GM19238 (cell line): ENCODE data around the gene FRAS1.
"Not testable (repeated sequence)": the region's sequence is repeated elsewhere in the genome, so short reads cannot be mapped to it uniquely, and the experiment has no call there.

Experiments used
- DNase-seq: peaks from one replicate; pipeline ENCODE4 v3.0.0; 2011; ENCODE audit warnings: low spot score; ENCODE audit not compliant: insufficient read length

Gene FRAS1

GRCh38 chr4:78320349-78320935, 263.3 kb downstream of the FRAS1 start:
- DNase-seq, result no peak

- no peak for DNase-seq
These were observed 264.9 kb downstream of the FRAS1 start for GRCh38 chr4:78322032-78322431.

GRCh38 chr4:78323439-78323838, 266.3 kb downstream of the FRAS1 start:
- DNase-seq, result no peak

GRCh38 chr4:78324625-78325024, 267.5 kb downstream of the FRAS1 start:
- DNase-seq, result no peak

- DNase-seq, result no peak
These were observed 268.4 kb downstream of the FRAS1 start for GRCh38 chr4:78325271-78326157.

GRCh38 chr4:78328591-78328990, 271.5 kb downstream of the FRAS1 start:
- DNase-seq, result not testable (repeated sequence)

GRCh38 chr4:78331186-78331585, 274.1 kb downstream of the FRAS1 start:
- DNase-seq, result no peak

- DNase-seq, result no peak
These were observed 274.8 kb downstream of the FRAS1 start for GRCh38 chr4:78331965-78332364.

- no peak for DNase-seq
These were observed 275.9 kb downstream of the FRAS1 start for GRCh38 chr4:78332976-78333375.

- no peak for DNase-seq
These were observed 279.2 kb downstream of the FRAS1 start for GRCh38 chr4:78336093-78336943.

GRCh38 chr4:78337244-78338020, 280.3 kb downstream of the FRAS1 start:
- no peak for DNase-seq

GRCh38 chr4:78342125-78342524, 285.0 kb downstream of the FRAS1 start:
- no peak for DNase-seq

- no peak for DNase-seq
These were observed 286.6 kb downstream of the FRAS1 start for GRCh38 chr4:78343682-78344081.

GRCh38 chr4:78345237-78345636, 288.1 kb downstream of the FRAS1 start:
- no peak for DNase-seq

GRCh38 chr4:78346222-78346621, 289.1 kb downstream of the FRAS1 start:
- DNase-seq, result no peak

- no peak for DNase-seq
These were observed 290.4 kb downstream of the FRAS1 start for GRCh38 chr4:78347527-78347926.

GRCh38 chr4:78353921-78354320, 296.8 kb downstream of the FRAS1 start:
- no peak for DNase-seq

GRCh38 chr4:78354782-78355181, 297.7 kb downstream of the FRAS1 start:
- DNase-seq, result no peak

GRCh38 chr4:78355306-78355705, 298.2 kb downstream of the FRAS1 start:
- DNase-seq, result no peak

- DNase-seq, result no peak
These were observed 299.2 kb downstream of the FRAS1 start for GRCh38 chr4:78356251-78356786.

- no peak for DNase-seq
These were observed 300.0 kb downstream of the FRAS1 start for GRCh38 chr4:78357122-78357521.
